Adrenal gland (tissue), 5 donors: Measurements from ENCODE around the gene KIF21B.

Experiments used
- POLR2A ChIP-seq, 2 donors: fragments of 450-650 bp; IDR thresholded peaks; one replicate each; pipeline ENCODE4 v1.6.1; 2017; ENCODE audit warnings: antibody characterized with exemption in 2 of 2, mild to moderate bottlenecking in 2 of 2, moderate library complexity in 1 of 2
- TF ChIP-seq, protein P1 (sequence below), 6 experiments: fragments of 450-650 bp in 4 of 6; fragments of 200-600 bp in 2 of 6; sonication (generic) in 1 of 6; IDR thresholded peaks; 1 replicate in 5 of 6; 2 replicates in 1 of 6; pipeline versions ENCODE4 v1.5.1 to v1.8.0; 2016 to 2021; ENCODE audit warnings: antibody characterized with exemption in 6 of 6, mild to moderate bottlenecking in 2 of 6, moderate library complexity in 1 of 6
- donor health status: DM: no; HTN: no; CAD: no.

- TF ChIP-seq, protein P1, sequence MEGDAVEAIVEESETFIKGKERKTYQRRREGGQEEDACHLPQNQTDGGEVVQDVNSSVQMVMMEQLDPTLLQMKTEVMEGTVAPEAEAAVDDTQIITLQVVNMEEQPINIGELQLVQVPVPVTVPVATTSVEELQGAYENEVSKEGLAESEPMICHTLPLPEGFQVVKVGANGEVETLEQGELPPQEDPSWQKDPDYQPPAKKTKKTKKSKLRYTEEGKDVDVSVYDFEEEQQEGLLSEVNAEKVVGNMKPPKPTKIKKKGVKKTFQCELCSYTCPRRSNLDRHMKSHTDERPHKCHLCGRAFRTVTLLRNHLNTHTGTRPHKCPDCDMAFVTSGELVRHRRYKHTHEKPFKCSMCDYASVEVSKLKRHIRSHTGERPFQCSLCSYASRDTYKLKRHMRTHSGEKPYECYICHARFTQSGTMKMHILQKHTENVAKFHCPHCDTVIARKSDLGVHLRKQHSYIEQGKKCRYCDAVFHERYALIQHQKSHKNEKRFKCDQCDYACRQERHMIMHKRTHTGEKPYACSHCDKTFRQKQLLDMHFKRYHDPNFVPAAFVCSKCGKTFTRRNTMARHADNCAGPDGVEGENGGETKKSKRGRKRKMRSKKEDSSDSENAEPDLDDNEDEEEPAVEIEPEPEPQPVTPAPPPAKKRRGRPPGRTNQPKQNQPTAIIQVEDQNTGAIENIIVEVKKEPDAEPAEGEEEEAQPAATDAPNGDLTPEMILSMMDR (IDR thresholded peaks at IDR 0.05): peak in 2 of 6 experiments; percentile 27 to 28
- no peak for TF ChIP-seq POLR2A (IDR thresholded peaks at IDR 0.05)
These were observed 43.7 kb downstream of the KIF21B start for GRCh38 chr1:200979574-200980451.
